Stimulated activated CD8-positive, alpha-beta memory T cell treated with anti-CD3 and anti-CD28 coated beads, Interleukin-12 subunit alpha, Interleukin-12 subunit beta, amount 100 ng/mL, for 24 hours (primary cell): ENCODE results near the gene IL13RA1.
"Not testable (repeated sequence)": the region's sequence is repeated elsewhere in the genome, so short reads cannot be mapped to it uniquely, and the experiment has no call there.

ENCODE experiments used
- DNase-seq: peaks from one replicate; pipeline ENCODE4 v3.0.0-alpha.2; 2020; ENCODE audit errors: extremely low read depth

IL13RA1 gene

DNA sequence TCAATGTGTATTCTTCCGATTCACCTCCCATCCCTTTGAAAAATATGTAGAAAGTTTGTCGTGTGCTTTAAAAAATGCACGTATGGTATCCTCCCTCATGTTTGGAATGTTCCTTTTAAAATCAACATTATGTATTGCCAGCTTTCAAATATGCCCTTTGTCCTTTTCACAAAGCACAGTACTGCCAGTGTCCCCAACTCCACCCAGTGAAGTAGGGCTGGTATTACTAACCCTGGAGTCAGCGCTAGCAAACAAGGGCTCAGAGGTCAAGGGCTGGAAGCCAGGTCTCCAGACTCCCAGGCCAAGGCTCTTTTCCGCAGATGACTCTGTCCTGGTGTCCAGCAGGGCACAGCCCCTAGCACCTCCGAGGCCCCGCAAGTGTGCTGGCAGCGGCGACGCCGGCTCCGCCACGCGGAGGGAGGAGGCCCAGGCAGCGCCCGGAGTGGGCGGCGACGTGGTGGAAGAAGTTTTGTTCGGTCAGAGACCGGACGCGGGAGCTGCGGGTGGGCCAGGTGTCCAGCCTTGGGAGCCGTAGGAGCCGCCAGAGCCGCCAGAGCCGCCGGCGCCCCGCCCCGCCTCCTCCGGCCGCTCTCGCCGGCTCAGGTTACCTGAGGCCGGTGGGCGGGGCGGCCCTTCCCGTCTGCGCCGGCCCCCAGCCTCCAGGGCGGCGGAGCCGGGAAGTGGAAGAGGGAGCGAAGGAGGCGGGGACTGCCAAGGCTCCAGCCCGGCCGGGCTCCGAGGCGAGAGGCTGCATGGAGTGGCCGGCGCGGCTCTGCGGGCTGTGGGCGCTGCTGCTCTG, at the start of gene IL13RA1:
TSS of gene IL13RA1 (plus strand) at position 720 of the 799 bp plus-strand sequence. CDS start at position 753, 33 bp downstream.
- DNase-seq: no peak

DNA sequence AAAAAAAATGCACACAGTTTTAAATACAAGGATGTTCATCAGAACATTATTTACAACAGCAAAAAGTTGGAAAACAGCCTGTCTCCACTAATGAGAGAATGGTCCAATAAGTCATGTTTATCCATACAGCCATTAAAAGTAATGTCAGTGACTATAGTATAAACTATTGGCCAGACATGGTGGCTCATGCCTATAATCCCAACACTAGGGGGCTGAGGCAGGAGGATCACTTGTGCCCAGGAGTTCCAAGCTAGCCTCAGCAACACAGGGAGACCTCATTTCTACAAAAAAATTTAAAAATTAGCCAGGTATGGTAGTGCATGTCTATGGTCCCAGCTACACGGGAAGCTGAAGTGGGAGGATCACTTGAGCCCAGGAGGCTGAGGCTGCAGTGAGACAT, 48.1 kb upstream of the IL13RA1 start:
- DNase-seq: no peak

DNA sequence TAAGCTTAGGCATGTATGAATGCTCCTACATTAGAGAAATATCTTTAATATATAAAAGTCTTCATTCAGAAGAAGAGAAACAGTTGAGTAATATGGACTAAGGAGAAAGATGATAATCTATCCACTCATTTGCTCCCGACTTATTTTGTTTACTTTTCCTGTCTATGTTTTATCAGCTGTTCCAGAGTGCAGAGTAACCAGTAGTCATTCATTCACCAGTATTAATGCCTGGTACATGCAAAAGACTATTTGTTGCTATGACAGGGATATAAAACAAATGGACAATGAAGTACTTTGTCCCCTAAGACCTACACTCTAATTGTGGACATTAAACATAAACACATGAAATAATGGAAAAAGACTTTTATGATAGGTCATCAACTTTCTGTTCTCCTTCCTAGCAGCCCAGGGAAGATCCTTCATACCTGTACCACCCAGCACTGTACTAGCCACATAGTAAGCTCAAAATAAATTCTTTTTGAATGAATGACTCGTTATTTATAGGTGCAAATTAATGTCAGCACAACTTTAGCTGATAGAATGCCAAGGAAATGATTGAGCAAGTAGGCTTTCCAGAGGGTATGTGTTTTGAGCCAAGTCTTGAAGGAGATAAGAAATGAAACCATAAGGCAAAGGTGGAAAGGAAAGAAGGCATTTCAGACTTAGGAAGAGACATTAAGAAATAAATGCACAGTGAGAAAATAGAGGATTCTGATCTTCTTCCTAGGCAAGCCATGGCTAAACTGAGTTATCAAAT, 45.0 kb upstream of the IL13RA1 start:
- no peak for DNase-seq

DNA sequence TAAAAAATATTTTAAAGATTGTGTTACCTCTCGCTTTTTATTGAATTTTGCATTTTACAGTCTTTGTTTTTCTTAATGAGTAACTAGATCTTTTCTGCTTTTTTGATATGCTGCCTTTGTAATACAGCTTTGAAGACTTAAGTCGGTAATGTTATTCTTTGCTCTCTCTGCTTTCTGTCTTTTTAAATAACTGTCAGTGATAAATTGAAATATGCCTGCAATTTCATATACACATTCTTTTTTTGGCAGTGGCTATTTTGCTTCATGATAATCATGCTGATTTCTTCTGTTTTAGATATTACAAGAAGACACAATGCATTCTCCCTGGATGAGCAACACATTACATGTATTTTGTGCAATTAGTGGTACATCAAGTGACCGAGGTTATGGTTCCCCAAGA, 42.0 kb upstream of the IL13RA1 start:
- no peak for DNase-seq

DNA sequence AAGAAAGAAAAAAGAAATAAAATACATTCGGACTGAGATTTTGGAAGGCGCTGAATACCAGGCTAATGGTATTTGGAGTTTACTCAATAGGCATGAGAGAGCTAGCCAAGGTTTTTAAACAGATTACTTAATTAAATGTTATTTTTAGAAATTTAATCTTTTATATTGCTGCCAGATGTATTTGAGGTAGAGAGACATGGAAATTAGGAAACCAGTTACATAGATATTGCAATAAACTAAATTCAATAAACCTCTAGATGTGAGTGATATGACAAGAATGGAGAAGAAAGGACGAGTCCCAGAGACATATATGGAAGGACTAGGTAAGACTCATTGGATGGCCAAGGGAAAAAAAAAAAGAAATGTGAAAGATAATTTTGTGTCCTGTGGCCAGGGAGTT, 38.5 kb upstream of the IL13RA1 start:
- DNase-seq: no peak

DNA sequence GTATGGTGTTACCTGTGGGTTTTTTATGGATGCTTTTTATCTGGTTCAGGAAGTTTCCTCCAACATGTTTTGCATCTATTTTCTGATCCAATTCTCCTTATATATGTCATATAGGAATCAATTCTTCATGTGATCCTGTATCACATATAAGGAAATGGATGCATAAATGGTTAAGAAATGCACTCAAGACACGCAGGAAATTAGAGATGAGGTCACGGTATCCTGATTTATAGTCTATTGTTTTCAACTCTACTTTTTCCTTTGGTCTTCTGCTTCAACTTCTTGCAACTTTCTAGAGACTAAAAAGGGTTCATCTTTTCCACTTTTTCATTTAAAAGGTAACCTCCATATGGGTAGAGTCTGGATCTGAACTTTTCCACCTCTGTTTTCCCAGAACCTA, 33.6 kb upstream of the IL13RA1 start:
- DNase-seq: no peak

DNA sequence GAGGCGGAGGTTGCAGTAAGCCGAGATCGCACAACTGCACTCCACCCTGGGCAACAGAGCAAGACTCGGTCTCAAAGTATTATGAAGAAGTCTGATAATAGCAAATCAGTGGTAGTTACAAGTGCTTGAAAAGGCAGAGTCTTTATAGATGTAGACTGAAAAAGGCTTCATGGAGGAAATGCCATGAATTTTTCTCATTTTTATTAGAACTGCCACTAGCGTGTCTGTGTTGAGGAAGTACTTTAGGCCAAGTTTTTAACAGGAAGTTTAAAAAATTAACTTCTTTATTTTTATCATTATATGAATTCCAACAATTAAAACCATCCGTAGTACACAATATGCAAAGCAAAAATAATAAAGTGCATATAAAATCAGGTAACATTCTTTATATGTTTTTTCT, 32.8 kb upstream of the IL13RA1 start:
- DNase-seq: no peak

DNA sequence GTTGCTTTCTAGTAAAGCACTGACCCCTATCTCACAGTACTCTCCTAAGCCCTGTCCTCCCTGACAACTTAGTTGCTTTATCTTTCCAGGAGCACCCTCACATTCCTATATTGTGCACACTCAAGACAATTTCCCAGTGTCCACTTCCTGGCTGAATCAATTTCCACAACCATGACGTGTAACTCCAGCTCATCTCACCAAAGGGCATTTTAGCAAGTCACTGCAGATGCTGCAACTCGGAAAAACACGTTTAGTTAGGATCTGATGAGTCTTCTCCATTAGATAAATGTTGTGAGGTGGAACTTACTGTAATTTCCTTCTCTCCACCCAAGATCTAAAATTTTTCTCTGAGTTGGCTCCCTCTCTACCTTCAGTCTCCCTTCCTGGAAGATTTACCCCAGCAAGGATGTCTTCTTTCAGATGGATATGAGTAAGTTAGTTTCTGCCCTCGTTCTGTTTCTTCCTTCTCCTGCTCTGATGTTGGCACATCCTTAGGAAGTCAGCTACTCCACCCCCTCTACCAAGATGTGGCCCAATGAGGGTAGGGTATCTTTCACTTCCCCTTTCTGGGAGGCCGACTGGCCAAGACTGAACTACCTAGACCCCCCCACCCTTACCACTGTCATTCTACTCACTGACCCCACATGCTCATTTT, 28.8 kb upstream of the IL13RA1 start:
- no peak for DNase-seq

DNA sequence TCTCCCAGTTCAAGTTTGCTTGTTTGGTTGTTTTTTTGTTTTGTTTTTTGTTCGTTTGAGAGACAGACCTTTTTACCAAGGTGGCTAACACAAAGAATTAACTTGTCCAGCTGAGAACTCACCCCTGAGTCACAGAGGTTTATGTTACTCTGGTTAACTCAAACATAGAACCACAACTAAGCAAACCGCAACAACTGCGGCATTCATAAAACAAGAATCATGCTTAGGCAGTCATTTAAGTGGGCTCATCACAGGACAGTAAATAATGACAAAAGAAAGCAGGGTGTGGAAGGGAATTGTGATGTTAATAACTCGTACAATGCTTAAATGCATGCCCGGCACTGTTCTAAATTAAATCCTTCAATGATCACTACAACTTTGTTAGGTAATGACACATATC, 24.7 kb upstream of the IL13RA1 start:
- DNase-seq: no peak

DNA sequence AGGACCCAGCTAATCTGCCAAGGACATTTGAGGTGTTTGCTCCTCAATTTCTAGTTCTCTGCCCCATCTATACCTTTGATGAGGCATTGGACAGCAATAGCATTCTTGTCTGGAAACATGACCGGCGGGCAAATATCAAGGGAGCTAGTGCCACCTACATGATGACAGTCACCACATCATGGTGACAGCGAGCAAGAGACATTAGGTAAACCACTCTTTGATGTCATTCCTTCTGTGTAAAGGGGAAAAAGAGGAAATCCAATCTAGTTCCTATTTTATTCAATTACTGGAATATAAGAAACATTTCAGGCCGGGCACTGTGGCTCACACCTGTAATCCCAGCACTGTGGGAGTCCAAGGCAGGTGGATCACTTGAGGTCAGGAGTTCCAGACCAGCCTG, 20.7 kb upstream of the IL13RA1 start:
- DNase-seq: no peak

DNA sequence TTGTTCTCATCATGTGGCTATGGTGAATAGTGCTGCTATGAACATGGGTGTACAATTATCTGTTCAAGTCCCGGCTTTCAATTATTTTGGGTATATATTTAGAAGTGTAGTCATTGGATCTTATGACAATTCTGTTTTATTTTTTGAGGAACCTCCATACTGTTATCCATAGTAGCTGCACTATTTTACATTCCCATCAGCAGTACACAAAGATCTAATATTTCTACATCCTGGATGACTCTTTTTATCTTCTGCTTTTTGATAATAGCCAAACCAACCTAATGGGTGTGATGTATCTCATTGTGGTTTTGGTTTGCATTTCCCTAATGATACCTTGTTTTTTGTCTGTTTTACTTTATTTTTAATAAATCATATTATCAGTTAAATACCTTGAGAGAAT, 12.9 kb upstream of the IL13RA1 start:
- DNase-seq: no peak

DNA sequence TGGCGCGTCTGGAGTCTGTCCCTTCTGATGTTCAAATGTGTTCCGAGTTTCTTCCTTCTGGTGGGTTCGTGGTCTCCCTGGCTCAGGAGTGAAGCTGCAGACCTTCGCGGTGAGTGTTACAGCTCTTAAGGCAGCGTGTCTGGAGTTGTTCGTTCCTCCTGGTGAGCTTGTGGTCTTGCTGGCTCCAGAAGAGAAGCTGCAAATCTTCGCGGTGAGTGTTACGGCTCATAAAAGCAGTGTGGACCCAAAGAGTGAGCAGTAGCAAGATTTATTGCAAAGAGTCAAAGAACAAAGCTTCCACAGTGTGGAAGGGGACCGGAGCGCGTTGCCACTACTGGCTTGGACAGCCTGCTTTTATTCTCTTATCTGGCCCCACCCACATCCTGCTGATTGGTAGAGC, 11.5 kb upstream of the IL13RA1 start:
- not testable (repeated sequence) for DNase-seq

DNA sequence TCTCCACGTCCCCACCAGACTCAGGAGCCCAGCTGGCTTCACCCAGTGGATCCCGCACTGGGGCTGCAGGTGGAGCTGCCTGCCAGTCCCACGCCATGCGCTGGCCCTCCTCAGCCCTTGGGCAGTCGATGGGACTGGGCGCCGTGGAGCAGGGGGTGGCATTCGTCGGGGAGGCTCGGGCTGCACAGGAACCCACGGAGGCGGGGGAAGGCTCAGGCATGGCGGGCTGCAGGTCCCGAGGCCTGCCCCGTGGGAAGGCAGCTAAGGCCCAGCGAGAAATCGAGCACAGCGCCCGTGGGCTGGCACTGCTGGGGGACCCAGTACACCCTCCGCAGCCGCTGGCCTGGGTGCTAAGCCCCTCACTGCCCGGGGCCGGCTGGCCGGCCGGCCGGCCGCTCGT, 10.6 kb upstream of the IL13RA1 start:
- DNase-seq: not testable (repeated sequence)

DNA sequence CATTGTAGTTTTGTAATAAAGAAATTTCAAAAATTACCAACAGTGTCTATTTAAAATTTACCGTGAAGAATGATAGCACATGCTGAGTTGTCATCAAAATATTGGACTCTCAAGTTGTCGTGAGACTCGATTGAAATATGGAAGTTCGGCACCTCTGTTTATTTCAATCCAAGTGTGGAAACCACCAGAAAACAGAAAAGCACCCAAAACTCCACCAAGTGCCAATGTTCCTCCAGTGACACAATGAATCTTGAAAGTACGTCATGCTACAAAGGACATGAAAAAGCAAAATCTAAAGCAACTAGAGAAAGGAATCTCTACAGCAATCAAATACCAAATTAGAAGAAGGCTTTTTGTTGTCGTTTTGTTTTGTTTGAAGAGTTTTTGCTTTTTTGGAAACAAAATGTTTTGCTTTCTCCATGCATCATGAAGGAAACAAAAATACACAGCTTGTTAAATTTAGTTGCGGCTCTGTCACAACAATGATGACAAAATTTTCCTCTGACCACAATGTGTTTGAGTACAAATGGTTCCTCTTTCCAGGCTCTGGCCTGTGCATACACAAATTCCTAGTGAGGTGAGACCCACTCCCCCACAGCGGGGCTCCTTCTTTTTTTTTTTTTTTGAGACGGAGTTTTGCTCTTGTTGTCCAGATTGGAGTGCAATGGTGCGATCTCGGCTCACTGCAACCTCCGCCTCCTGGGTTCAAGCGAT, 9.6 kb upstream of the IL13RA1 start:
- DNase-seq: no peak

DNA sequence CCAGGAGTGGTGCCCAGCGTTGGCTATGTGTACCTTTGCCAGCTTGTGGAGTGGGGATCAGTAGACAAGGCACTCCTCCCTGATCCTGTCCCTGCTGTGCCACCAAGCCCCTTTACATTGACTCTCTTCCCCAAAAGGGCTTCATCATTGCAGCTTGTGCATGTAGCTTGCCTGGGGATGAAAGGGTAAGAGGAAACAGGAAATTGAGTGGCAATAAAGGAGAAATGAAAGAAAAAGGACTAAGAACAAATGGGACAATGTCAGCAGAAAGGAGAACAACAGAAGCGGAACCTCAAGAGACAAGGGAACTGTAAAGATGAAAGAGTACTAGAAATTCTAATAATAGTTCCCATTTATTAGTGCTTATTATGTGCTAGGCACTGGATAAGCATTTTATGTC, 8.7 kb upstream of the IL13RA1 start:
- DNase-seq: no peak

DNA sequence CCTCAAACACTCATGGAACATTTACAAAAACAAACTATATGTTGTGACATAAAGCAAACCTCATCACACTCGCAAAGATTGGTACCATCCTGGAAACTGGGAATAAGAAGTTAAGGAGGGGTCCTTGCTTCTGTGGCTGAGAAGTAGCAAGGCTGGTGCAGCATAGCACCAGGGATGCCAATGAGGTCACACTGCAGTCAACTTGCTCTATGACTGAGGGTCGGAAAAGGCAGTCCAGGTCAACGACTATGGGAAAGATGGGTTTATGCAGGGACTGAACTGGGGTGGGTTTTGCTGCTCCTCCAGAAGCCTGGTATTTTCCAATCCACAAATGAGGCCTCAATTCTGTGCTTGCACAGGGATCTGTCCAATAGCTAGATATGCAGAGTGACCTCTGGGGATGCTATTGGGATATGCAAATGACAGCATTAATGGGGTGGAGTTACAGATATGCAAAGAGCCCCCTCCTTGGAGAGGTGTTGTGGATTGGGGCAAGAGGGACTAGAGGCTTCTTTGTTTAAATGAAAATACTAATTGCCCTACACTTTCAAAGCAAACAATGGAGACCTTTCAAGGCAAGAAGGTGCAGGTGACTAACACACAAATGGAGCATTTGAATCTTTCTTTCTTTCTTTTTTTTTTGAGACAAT, 7.2 kb upstream of the IL13RA1 start:
- DNase-seq: no peak

DNA sequence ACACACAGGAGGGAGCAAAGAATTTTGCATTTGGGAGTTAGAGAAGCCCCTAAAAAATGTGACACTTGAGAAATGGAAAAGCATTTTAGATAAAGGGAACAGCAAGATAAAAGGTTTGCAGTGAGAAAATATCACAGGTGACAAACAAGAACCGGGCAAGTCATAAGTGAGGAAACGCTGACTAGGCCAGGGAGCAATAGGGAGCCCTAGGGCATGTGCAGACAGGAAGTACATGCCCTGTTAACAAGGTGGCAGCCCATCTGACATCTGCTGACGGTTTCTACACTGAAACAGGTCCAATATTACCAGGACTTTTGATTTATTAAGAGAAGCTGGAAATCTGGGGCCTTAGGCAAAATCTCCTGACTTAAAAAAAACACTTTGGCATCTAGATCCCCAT, 4.0 kb upstream of the IL13RA1 start:
- DNase-seq: no peak

DNA sequence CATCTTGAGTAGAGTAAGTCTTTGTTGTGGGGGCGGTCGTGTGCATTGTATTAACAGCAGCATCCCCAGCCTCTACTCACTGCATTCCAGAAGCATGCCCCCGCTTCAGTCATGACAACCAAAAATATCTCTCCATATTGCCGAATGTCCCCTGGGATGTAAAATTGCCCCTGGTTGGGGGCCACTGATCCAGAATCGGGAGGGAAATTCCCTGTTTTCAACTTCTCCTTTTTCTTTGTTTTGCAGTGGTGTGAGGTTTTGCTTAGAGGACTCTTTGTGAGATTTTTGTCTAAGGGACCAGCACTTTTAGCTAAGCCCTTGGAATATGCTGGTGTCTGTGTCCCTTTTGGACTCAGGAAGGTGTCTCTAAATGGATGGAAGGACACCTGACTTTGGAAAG, 3.0 kb upstream of the IL13RA1 start:
- DNase-seq: no peak

DNA sequence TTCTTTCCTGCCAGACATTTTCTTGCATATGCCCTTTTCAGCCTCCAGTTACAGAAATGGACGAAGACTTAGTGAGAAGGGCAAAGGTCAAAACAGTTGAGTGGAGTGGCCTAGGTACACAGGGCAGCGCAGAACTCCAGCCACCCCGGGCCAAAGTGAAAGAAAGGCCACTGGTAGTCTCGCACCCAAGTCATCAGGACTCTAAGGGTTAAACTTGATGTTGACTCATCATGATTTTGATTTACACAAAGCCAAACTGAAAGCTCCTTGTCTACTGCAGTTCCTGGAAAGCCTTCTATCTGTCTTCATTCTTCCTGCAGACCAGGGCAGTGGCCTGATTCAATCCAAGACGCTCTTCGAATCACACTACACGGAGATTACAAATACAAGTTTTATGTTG, 2.6 kb upstream of the IL13RA1 start:
- DNase-seq: no peak

DNA sequence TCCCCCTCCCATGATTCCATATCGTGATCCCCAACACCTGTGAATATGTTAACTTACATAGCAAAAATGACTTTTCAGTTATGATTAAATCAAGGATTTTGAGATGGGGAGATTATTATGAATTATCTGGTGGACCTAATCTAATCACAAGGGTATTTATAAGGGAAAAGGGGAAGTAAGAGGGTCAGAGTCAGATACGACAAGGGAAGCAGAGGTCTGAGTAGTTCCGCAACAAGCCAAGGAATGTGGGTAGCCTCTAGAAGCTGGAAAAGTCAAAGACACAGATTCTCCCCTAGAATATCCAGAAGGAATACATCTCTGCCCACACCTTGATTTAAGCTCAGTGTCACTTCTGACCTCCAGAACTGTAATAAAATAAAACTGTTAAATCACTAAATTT, 1.0 kb upstream of the IL13RA1 start:
- DNase-seq: no peak

DNA sequence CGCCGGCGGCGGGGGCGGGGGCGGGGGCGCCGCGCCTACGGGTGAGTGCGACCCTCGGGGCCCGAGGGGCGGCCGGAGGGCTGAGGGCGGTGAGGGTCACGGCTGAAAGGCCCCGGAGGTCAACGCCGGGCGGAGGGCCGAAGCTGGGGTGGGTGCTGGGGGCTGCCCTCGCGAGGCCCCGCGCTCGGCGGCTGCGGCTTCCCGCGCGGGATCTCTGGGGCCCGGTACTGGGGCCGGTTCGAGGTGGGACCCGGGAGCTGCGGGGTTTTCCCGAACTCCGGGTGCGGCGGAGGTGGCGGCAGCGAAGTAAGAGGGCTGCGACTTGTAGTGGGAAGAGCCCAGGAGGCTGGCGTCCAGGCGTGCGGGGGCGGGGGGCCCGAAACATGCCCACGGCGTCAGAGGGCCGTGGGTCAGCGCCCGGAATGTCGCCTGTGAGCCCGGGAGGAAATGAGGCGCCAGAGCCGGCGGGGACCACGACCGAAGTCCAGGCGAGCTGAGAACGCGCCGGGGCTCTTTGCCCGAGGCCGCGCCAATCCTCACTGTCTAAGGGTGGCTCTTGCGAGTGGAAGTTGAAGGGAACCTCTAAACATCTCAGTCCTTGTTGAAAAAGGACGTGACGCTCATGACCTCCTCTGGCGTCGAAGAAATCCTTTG, 407 bp downstream of the IL13RA1 start:
- no peak for DNase-seq
